Chondrocyte (in vitro differentiated cells): ENCODE data around the gene STAT4. TPM values are rescaled to one million over a fixed set of nuclear protein-coding genes. Genes with fewer than 3 reads are reported as not detected.

Source experiments
- DNase-seq: peaks from one replicate; pipeline ENCODE4 v3.0.0; 2021; ENCODE audit warnings: mixed read lengths, low spot score
- H3K27ac Mint-ChIP-seq: one replicate; pipeline ENCODE4 v1.8.0; 2021; ENCODE audit warnings: mild to moderate bottlenecking, moderate library complexity, mixed read lengths; ENCODE audit not compliant: unreplicated experiment
- H3K27me3 Mint-ChIP-seq: 2 replicates; pipeline ENCODE4 v1.8.0; 2021; ENCODE audit warnings: low read depth, mixed read lengths
- H3K36me3 Mint-ChIP-seq: 2 replicates; pipeline ENCODE4 v1.8.0; 2021; ENCODE audit warnings: low read depth, mixed read lengths
- H3K4me1 Mint-ChIP-seq: 2 replicates; pipeline ENCODE4 v1.8.0; 2021; ENCODE audit warnings: low read depth, mild to moderate bottlenecking, mixed read lengths
- H3K4me3 Mint-ChIP-seq: one replicate; pipeline ENCODE4 v1.8.0; 2021; ENCODE audit warnings: mild to moderate bottlenecking, moderate library complexity, mixed read lengths; ENCODE audit not compliant: unreplicated experiment
- H3K9me3 Mint-ChIP-seq: 2 replicates; pipeline ENCODE4 v1.8.0; 2021; ENCODE audit warnings: low read depth, mixed read lengths
- total RNA-seq: library from RNA; stranded (reverse); gene quantifications from 3 replicates; pipeline ENCODE4 v1.2.1, GENCODE V29; 2021
- TF ChIP-seq, protein P1 (sequence below): fragments of 200-600 bp; sonication (generic); IDR thresholded peaks from 2 replicates; pipeline ENCODE4 v1.5.0; 2021; ENCODE audit warnings: antibody characterized with exemption, mild to moderate bottlenecking, moderate library complexity

STAT4 gene
- total RNA-seq, 1 donor from 2014 or later = 12.4 TPM

DNA sequence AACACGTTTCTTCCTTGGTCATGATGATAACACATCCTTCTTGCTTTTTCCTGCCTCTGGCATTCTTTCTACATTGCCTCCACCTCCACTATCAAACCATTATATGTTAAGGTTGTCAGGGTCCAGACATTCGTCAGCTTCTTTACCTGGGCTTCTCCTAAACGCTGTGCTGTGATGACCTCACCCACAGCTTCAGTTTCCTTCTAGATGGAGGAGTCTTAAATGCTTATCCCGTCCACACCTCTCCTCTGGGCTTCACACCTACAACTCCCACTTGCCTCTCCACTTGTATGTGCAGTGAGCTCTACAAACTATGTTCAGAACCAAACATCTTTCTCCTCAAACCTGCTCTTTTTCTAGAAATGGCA is 136.2 kb downstream of the STAT4 start:
- Mint-ChIP-seq H3K27me3 (no peaks in the 10 kb centered on the region), H3K27ac (no peak overlapping the region), H3K4me3 (no peak overlapping the region), H3K9me3 (no peaks in the 10 kb centered on the region), H3K36me3 (no peaks in the 10 kb centered on the region), H3K4me1 (peaks cover 16% of the 10 kb centered on the region)
- no peak for DNase-seq
- TF ChIP-seq, protein P1, sequence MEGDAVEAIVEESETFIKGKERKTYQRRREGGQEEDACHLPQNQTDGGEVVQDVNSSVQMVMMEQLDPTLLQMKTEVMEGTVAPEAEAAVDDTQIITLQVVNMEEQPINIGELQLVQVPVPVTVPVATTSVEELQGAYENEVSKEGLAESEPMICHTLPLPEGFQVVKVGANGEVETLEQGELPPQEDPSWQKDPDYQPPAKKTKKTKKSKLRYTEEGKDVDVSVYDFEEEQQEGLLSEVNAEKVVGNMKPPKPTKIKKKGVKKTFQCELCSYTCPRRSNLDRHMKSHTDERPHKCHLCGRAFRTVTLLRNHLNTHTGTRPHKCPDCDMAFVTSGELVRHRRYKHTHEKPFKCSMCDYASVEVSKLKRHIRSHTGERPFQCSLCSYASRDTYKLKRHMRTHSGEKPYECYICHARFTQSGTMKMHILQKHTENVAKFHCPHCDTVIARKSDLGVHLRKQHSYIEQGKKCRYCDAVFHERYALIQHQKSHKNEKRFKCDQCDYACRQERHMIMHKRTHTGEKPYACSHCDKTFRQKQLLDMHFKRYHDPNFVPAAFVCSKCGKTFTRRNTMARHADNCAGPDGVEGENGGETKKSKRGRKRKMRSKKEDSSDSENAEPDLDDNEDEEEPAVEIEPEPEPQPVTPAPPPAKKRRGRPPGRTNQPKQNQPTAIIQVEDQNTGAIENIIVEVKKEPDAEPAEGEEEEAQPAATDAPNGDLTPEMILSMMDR = no peak

DNA sequence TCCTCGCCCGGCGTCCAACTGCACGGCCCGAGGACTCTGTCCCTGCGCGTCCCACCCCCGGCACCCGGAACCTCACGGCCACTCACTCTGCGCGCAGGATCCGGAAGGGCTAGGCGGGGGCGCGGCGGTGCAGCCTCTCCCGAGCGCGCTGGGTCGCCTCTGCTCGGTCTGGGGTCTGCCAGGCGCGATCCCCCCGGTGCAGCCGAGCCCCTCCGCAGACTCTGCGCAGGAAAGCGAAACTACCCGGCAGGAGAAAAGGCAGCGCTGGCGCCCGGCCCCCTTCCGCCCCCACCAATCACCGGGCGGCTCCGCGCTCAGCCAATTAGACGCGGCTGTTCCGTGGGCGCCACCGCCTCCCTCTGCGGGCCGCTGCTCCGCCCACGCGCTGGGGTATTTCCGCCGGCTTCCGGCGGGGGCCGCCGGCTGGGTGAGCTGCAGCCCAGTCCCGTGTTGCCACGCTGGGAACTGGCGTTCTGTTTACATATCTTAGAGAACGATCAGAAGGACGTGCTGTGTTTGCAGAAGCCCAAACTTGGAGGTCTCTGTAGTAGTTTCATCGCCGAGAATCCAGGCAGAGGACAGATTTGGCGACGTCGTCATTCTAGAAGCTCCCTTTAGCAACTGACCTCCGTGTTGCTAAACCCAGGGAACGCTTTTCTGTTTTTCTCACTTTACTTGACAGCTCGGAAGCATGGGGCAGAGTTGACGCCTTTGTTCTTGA is 136.7 kb downstream of the STAT4 start, which contains the start of gene STAT1:
Gene STAT1 (minus strand): TSS at position 240 of the 721 bp plus-strand sequence. CDS start 4,168 bp downstream, outside the sequence.
- H3K4me3 Mint-ChIP-seq = no peak within 1 kb of the TSS

DNA sequence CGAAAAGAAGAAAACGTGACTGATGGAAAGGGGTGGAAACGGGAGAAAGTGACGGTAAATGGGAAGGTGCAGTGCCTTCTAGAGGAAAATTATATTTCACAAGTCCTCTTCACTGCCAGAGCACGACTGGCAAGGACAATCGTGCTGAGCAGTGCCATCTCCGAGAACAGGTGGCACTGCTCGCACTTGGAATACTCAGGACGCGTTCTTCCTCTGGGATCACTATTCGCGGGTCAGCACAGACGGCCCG is 137.2 kb downstream of the STAT4 start:
- Mint-ChIP-seq H3K4me3 (no peak overlapping the region), H3K36me3 (no peaks in the 10 kb centered on the region), H3K4me1 (peaks cover 16% of the 10 kb centered on the region), H3K27ac (no peak overlapping the region), H3K9me3 (no peaks in the 10 kb centered on the region), H3K27me3 (no peaks in the 10 kb centered on the region)
- no peak for DNase-seq
- TF ChIP-seq, protein P1 = no peak

More for the DNA sequence above, 136.7 kb downstream of the STAT4 start, which contains the start of gene STAT1:
- peak; percentile 97 for DNase-seq
- Mint-ChIP-seq H3K4me1 (peaks cover 17% of the 10 kb centered on the region), H3K27me3 (no peaks in the 10 kb centered on the region), H3K36me3 (no peaks in the 10 kb centered on the region), H3K9me3 (no peaks in the 10 kb centered on the region), H3K27ac (no peak within 1 kb of the TSS)
- TF ChIP-seq, protein P1 = peak; percentile 18

DNA sequence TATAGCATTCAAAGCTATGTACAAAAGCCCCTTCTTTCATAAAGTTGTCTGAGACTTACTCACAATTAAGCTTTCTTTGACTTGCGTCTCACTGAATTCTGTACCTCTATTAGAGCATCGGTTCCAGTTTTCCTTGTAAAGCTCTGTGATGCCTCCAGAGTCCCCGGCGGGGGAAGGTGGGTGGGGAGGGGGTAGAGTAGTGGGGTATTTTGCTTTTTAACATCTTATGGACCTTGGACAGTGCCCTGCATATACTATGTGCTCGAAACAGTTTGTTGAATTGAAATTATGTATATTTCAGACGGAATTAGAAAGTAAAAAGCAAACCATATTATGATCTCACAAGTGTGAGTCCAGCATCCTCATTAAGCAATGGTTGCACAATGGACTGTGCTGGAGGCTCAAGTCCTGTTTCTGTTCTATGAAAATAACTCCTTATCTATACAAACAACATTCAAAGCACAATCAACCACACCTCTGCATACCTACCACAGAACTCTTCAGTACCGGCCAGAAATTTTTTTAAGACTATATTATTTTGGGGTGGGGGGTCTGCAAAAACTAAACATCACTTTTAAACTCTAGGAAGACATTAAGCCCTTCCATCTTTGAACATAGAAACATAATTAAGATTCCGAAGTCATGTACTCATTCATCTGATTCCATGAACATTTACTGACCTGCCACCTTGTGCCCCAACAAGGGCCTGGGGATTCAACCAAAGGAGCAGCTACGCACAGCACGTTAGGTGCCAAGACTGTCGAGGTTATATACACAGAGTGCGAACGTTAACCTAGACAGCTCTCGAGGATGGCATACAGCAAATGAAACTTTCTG is 137.7 kb downstream of the STAT4 start:
- no peak for DNase-seq
- TF ChIP-seq, protein P1 = no peak
- H3K4me3 Mint-ChIP-seq = no peak overlapping the region
- peaks cover 15% of the 10 kb centered on the region for H3K4me1 Mint-ChIP-seq
- H3K27me3 Mint-ChIP-seq = no peaks in the 10 kb centered on the region
- H3K27ac Mint-ChIP-seq = no peak overlapping the region
- H3K36me3 Mint-ChIP-seq = peaks cover 3% of the 10 kb centered on the region
- H3K9me3 Mint-ChIP-seq = no peaks in the 10 kb centered on the region

DNA sequence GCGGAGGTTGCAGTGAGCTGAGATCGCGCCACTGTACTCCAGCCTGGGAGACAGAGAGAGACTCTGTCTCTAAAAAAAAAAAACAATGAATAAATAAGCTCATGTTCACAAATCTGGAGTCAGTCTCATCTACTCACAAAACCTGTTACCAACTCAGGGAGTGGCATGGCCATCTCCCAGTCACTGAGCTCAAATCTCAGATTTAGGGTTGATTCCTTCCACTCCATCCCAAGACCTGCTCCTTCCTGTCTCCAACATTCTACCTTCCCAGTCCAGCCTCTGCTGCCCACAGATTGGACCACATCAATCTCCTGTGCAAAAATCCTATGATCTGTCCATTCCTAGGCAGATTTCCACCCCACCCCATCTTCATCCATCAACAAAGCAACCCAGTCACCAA is 138.4 kb downstream of the STAT4 start:
- DNase-seq = no peak
- Mint-ChIP-seq H3K9me3 (no peaks in the 10 kb centered on the region), H3K36me3 (peaks cover 6% of the 10 kb centered on the region), H3K4me3 (no peak overlapping the region), H3K4me1 (peaks cover 15% of the 10 kb centered on the region), H3K27ac (no peak overlapping the region), H3K27me3 (no peaks in the 10 kb centered on the region)
- TF ChIP-seq, protein P1 = no peak
